IMR-90 (cell line): ENCODE measurements around the gene SEL1L3. TPM values are rescaled to one million over a fixed set of nuclear protein-coding genes. Genes with fewer than 3 reads are reported as not detected.

Experiments used
- ATAC-seq: fragments of 200-7000 bp; cut with Tn5 transposase; 2 replicates; pipeline ENCODE4 v1.9.1; 2020; ENCODE audit warnings: low read depth, mild to moderate bottlenecking, moderate library complexity
- BruUV-seq: library from RNA; stranded (reverse); fragments of 400-500 nt; replicated peaks from 2 replicates; lab custom pipeline; 2021; lab: Mats Ljungman, UMichigan
- CTCF ChIA-PET: fragments of 300-600 bp; formaldehyde crosslinking; extraction: SDS; loops from one replicate; lab custom pipeline; 2021; ENCODE audit warnings: antibody characterized with exemption; lab: Yijun Ruan, JAX
- POLR2A ChIA-PET: fragments of 300-600 bp; sonication (Branson Sonifier 250); formaldehyde crosslinking; loops from one replicate; lab custom pipeline; 2022; ENCODE audit warnings: antibody characterized with exemption; ENCODE audit not compliant: unreplicated experiment; lab: Charles Lee
- DNase-seq: peaks from one replicate; pipeline ENCODE4 v3.0.0; 2013
- H2AFZ ChIP-seq: replicated peaks from 2 replicates; pipeline ENCODE3; 2013; ENCODE audit warnings: low read length, mild to moderate bottlenecking; ENCODE audit not compliant: poor library complexity
- H2AK5ac ChIP-seq: 2 replicates; pipeline ENCODE4 v1.6.1; 2013; ENCODE audit warnings: low read depth, low read length, inconsistent platforms
- H2AK9ac ChIP-seq: replicated peaks from 2 replicates; pipeline ENCODE3; 2013; ENCODE audit warnings: mild to moderate bottlenecking, low read depth, low read length, moderate library complexity; ENCODE audit not compliant: poor library complexity
- H2BK120ac ChIP-seq: 2 replicates; pipeline ENCODE4 v1.6.1; 2013; ENCODE audit warnings: low read depth, low read length, inconsistent platforms
- H2BK15ac ChIP-seq: 3 replicates; pipeline ENCODE4 v1.6.1; 2013; ENCODE audit warnings: low read depth, low read length, inconsistent platforms
- H2BK20ac ChIP-seq: 2 replicates; pipeline ENCODE4 v1.6.1; 2013; ENCODE audit warnings: low read depth, mild to moderate bottlenecking, inconsistent platforms, low read length, moderate library complexity
- H2BK5ac ChIP-seq: 2 replicates; pipeline ENCODE4 v1.6.1; 2013; ENCODE audit warnings: mild to moderate bottlenecking, low read depth, low read length, inconsistent platforms; ENCODE audit not compliant: poor library complexity, severe bottlenecking
- H3K14ac ChIP-seq: replicated peaks from 2 replicates; pipeline ENCODE4 v1.6.1; 2013; ENCODE audit warnings: low read depth, low read length, inconsistent platforms
- H3K18ac ChIP-seq: 2 replicates; pipeline ENCODE4 v1.6.1; 2013; ENCODE audit warnings: low read depth, low read length, control low read depth
- H3K23ac ChIP-seq: 2 replicates; pipeline ENCODE4 v1.6.1; 2013; ENCODE audit warnings: low read depth, low read length, inconsistent platforms
- H3K27ac ChIP-seq: 2 replicates; pipeline ENCODE4 v1.5.1; 2013; ENCODE audit warnings: mild to moderate bottlenecking, control low read depth, low read length; ENCODE audit not compliant: insufficient read depth
- H3K27me3 ChIP-seq: 2 replicates; pipeline ENCODE4 v1.6.1; 2013; ENCODE audit warnings: low read length; ENCODE audit not compliant: control insufficient read depth, insufficient read depth
- H3K36me3 ChIP-seq: 2 replicates; pipeline ENCODE4 v1.6.1; 2013; ENCODE audit warnings: low read length, mixed read lengths; ENCODE audit not compliant: control insufficient read depth, insufficient read depth
- H3K4ac ChIP-seq: 2 replicates; pipeline ENCODE4 v1.6.1; 2013; ENCODE audit warnings: low read depth, low read length, inconsistent platforms
- H3K4me1 ChIP-seq: 2 replicates; pipeline ENCODE4 v1.6.1; 2013; ENCODE audit warnings: low read length, mixed read lengths; ENCODE audit not compliant: control insufficient read depth, insufficient read depth
- H3K4me2 ChIP-seq: 2 replicates; pipeline ENCODE4 v1.6.1; 2013; ENCODE audit warnings: low read depth, mild to moderate bottlenecking, control low read depth, low read length, moderate library complexity
- H3K4me3 ChIP-seq: 2 replicates; pipeline ENCODE4 v1.5.1; 2013; ENCODE audit warnings: low read depth, mild to moderate bottlenecking, control low read depth, low read length, moderate library complexity; ENCODE audit not compliant: insufficient read depth
- H3K56ac ChIP-seq: 2 replicates; pipeline ENCODE4 v1.6.1; 2013; ENCODE audit warnings: low read length, inconsistent platforms; ENCODE audit not compliant: insufficient read depth; ENCODE audit errors: extremely low read depth
- H3K79me1 ChIP-seq, 2 experiments: 2 replicates each; pipeline ENCODE4 v1.6.1; 2013; ENCODE audit warnings: low read length in 2 of 2, inconsistent platforms in 1 of 2, low read depth in 1 of 2
- H3K9ac ChIP-seq: 2 replicates; pipeline ENCODE4 v1.6.1; 2013; ENCODE audit warnings: low read depth, low read length, control low read depth
- H3K9me1 ChIP-seq: 2 replicates; pipeline ENCODE4 v1.6.1; 2013; ENCODE audit warnings: low read length, inconsistent platforms; ENCODE audit not compliant: insufficient read depth
- H3K9me3 ChIP-seq: 2 replicates; pipeline ENCODE4 v1.6.1; 2013; ENCODE audit warnings: low read length; ENCODE audit not compliant: control insufficient read depth, insufficient read depth
- H4K20me1 ChIP-seq: 2 replicates; pipeline ENCODE4 v1.6.1; 2013; ENCODE audit warnings: low read length, inconsistent platforms; ENCODE audit not compliant: insufficient read depth
- H4K5ac ChIP-seq: 2 replicates; pipeline ENCODE4 v1.6.1; 2013; ENCODE audit warnings: mild to moderate bottlenecking, low read depth, low read length, control low read depth
- H4K8ac ChIP-seq, 2 experiments: 2 replicates each; pipeline ENCODE4 v1.6.1; 2013; ENCODE audit warnings: low read depth in 2 of 2, low read length in 2 of 2, control low read depth in 1 of 2, inconsistent platforms in 1 of 2
- H4K91ac ChIP-seq: 2 replicates; pipeline ENCODE4 v1.6.1; 2013; ENCODE audit warnings: low read depth, low read length, inconsistent platforms; ENCODE audit not compliant: insufficient read depth
- CEBPB ChIP-seq: IDR thresholded peaks from 2 replicates; pipeline ENCODE4 v1.6.1; 2012; ENCODE audit warnings: low read depth, low read length, improper control_type of control experiment
- FOS ChIP-seq: fragments of 150-350 bp; IDR thresholded peaks from 2 replicates; pipeline ENCODE4 v1.6.1; 2016; ENCODE audit warnings: low read depth, low read length
- MAFK ChIP-seq: IDR thresholded peaks from 2 replicates; pipeline ENCODE4 v1.6.1; 2012; ENCODE audit warnings: low read depth, low read length, improper control_type of control experiment
- MAZ ChIP-seq: IDR thresholded peaks from 2 replicates; pipeline ENCODE4 v1.6.1; 2012; ENCODE audit warnings: low read depth, mild to moderate bottlenecking, low read length, improper control_type of control experiment, moderate library complexity, borderline replicate concordance
- RAD21 ChIP-seq: IDR thresholded peaks from 2 replicates; pipeline ENCODE4 v1.6.1; 2012; ENCODE audit warnings: low read length, improper control_type of control experiment
- SMC3 ChIP-seq: fragments of 150-350 bp; IDR thresholded peaks from 2 replicates; pipeline ENCODE4 v1.6.1; 2016; ENCODE audit warnings: low read depth, mild to moderate bottlenecking, antibody characterized with exemption, low read length, moderate library complexity
- WGBS, 2 experiments: methylation state at CpG; one replicate each; pipeline versions ENCODE4 v1.1.5 to v1.1.7; 2013; ENCODE audit warnings: missing lambda C conversion rate in 2 of 2; ENCODE audit not compliant: insufficient read length in 1 of 2; ENCODE audit errors: extremely low coverage in 2 of 2; 5-methylcytosine and 5-hydroxymethylcytosine counted together
- dilution Hi-C: fragments of 300-500 bp; cut with HindIII; formaldehyde crosslinking; loops from one replicate; pipeline ENCODE4 v1.14.3; 2018; ENCODE audit warnings: low sequenced_read_pairs; ENCODE audit not compliant: unreplicated experiment
- in situ Hi-C: fragments of 300-500 bp; cut with MboI; formaldehyde crosslinking; loops from 3 replicates; pipeline ENCODE4 v1.14.3; 2019; ENCODE audit warnings: low sequenced_read_pairs, inconsistent platforms, mixed read lengths
- intact Hi-C: fragments of 100-400 bp; cut with micrococcal nuclease; formaldehyde crosslinking; loops from 2 replicates; pipeline ENCODE4 v1.10.0; 2022
- polyA plus RNA-seq, 3 experiments: library from polyadenylated mRNA; depleted of rRNA; stranded (reverse); fragments of >200 nt; gene quantifications; 2 replicates each; pipeline ENCODE4 v1.2.3, GENCODE V29; 2012; ENCODE audit warnings: low replicate concordance in 1 of 3
- total RNA-seq: library from RNA; depleted of rRNA; stranded (reverse); fragments of >200 nt; gene quantifications from 2 replicates; pipeline ENCODE4 v1.2.3, GENCODE V29; 2012
- TF ChIP-seq, protein P1 (sequence below): fragments of 150-350 bp; IDR thresholded peaks from 2 replicates; pipeline ENCODE4 v1.6.1; 2017; ENCODE audit warnings: mild to moderate bottlenecking, antibody characterized with exemption, low read length, low read depth
- TF ChIP-seq, protein P2 (sequence below): fragments of 150-350 bp; IDR thresholded peaks from 2 replicates; pipeline ENCODE4 v1.6.1; 2016; ENCODE audit warnings: low read depth, mild to moderate bottlenecking, low read length, moderate library complexity, borderline replicate concordance

SEL1L3 gene
- total and polyA plus RNA-seq, 2 of the 4 experiments (the other 2 are of a cell fraction) = 16.4 to 43.7 TPM

DNA sequence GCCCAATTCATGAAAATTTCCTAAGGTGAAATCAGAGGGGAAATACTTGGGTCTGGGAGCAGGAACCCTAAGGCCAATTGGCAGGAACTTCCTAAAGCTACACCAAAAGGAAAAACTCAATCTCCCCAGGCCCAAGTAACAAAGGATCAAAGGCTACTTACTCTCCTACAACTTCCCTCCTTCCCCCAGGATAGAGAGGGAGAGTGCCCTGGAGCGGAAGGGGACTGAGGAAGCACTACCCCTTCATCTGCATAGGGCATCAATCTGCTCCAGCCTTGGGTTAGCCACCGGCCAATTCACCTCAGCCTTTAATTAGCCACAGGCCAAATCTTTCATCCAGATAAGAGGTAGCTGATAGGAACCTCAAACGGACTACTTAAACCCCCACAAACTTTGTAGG lies 152.2 kb downstream of the SEL1L3 start:
- in situ Hi-C loops = no loop called here
- H3K36me3 ChIP-seq = no peaks in the 10 kb centered on the region
- no peaks in the 10 kb centered on the region; the same call in 1 of the 2 replicates for H3K27me3 ChIP-seq
- DNase-seq (no peak), ATAC-seq (no peak)
- no peak overlapping the region for H2AK5ac ChIP-seq
- no peak overlapping the region for H3K18ac ChIP-seq
- TF ChIP-seq MAFK (no peak), SMC3 (no peak), FOS (no peak), RAD21 (no peak), MAZ (no peak), CEBPB (no peak)
- TF ChIP-seq, protein P1, sequence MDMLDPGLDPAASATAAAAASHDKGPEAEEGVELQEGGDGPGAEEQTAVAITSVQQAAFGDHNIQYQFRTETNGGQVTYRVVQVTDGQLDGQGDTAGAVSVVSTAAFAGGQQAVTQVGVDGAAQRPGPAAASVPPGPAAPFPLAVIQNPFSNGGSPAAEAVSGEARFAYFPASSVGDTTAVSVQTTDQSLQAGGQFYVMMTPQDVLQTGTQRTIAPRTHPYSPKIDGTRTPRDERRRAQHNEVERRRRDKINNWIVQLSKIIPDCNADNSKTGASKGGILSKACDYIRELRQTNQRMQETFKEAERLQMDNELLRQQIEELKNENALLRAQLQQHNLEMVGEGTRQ = no peak
- TF ChIP-seq, protein P2, sequence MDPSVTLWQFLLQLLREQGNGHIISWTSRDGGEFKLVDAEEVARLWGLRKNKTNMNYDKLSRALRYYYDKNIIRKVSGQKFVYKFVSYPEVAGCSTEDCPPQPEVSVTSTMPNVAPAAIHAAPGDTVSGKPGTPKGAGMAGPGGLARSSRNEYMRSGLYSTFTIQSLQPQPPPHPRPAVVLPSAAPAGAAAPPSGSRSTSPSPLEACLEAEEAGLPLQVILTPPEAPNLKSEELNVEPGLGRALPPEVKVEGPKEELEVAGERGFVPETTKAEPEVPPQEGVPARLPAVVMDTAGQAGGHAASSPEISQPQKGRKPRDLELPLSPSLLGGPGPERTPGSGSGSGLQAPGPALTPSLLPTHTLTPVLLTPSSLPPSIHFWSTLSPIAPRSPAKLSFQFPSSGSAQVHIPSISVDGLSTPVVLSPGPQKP = no peak
- H4K91ac ChIP-seq = no peak overlapping the region
- H3K9me1 ChIP-seq = no peaks in the 10 kb centered on the region
- H2AFZ ChIP-seq = no peak overlapping the region
- H3K4me1 ChIP-seq = no peaks in the 10 kb centered on the region
- H3K9ac ChIP-seq = no peak overlapping the region
- H2BK5ac ChIP-seq = no peak overlapping the region
- H2AK9ac ChIP-seq = no peak overlapping the region
- H3K4me2 ChIP-seq = no peak overlapping the region
- ChIA-PET POLR2A (no interaction called here), CTCF (no interaction called here)
- no peak overlapping the region for H2BK20ac ChIP-seq
- no peak overlapping the region for H3K56ac ChIP-seq
- H3K14ac ChIP-seq = no peak overlapping the region
- no peak overlapping the region for H2BK15ac ChIP-seq
- no peaks in the 10 kb centered on the region for H3K79me1 ChIP-seq
- dilution Hi-C loops = no loop called here
- H3K27ac ChIP-seq = no peak overlapping the region
- BruUV-seq = no TSS peak
- H3K23ac ChIP-seq = no peak overlapping the region
- no peak overlapping the region for H4K8ac ChIP-seq
- no peak overlapping the region for H2BK120ac ChIP-seq
- no peaks in the 10 kb centered on the region for H4K20me1 ChIP-seq
- WGBS, 2 experiments = no CpG with 5 or more reads among the region's 3 CpGs
- no peak overlapping the region for H3K4ac ChIP-seq
- no peak overlapping the region for H3K4me3 ChIP-seq
- intact Hi-C loops = no loop called here
- no peak overlapping the region for H4K5ac ChIP-seq
- no peaks in the 10 kb centered on the region for H3K9me3 ChIP-seq
